Femur (tissue), 1 donor: ENCODE results near the gene GDI2.
"Not testable (repeated sequence)": the region's sequence is repeated elsewhere in the genome, so short reads cannot be mapped to it uniquely, and the experiment has no call there.

Source experiments
- DNase-seq: peaks from one replicate; pipeline ENCODE4 v3.0.0-alpha.2; 2017

The GDI2 gene

DNA sequence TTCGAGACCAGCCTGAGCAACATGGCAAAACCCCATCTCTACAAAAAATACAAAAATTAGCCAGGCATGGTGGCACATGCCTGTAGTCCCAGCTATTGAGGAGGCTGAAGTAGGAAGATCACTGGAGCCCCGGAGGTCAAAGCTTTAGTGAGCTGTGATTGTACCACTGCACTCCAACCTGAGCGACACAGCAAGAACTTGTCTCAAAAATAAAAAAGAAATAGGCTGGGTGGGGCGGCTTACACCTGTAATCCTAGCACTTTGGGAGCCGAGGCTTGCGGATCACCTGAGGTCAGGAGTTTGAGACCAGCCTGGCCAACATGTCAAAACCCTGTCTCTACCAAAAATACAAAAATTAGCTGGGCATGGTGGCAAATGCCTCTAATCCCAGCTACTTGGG, 13.3 kb upstream of the GDI2 start:
- not testable (repeated sequence) for DNase-seq

- DNase-seq, result no peak
Measured at GRCh38 chr10:5818894-5819293, 5.7 kb upstream of the GDI2 start.

DNA sequence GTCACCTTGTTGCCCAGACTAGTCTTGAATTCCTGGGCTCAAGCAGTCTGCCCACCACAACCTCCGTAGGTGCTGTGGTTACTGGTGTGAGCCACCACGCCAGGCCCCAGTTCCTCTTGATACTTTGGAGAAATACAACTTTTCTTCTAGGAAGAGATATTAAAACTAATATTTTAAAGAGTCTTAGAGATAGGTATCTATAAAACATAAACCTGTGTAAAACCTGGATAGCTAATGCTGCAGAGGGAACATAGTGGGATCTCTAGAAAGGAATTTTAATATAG, 4.8 kb upstream of the GDI2 start:
- DNase-seq, result no peak

- no peak for DNase-seq
Measured at GRCh38 chr10:5817322-5818047, 4.3 kb upstream of the GDI2 start.

DNA sequence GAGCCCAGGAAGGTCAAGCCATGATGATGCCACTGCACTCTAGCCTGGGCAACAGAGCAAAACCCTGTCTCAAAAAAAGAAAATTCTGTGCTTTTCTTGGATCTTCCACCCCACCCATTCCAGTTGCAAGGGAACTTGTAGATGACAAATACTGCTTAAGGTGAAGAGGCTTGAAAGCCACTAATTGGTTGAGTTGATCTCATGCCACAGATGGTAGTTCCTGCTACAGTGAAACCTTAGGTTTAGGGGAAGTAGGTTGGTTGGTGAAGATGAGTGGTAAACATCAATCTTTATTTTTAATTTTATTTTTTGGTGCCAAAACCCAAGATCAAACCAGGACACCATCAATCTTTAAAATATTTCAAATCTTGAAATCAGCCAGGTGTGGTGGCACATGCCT, 2.9 kb upstream of the GDI2 start:
- no peak for DNase-seq

DNA sequence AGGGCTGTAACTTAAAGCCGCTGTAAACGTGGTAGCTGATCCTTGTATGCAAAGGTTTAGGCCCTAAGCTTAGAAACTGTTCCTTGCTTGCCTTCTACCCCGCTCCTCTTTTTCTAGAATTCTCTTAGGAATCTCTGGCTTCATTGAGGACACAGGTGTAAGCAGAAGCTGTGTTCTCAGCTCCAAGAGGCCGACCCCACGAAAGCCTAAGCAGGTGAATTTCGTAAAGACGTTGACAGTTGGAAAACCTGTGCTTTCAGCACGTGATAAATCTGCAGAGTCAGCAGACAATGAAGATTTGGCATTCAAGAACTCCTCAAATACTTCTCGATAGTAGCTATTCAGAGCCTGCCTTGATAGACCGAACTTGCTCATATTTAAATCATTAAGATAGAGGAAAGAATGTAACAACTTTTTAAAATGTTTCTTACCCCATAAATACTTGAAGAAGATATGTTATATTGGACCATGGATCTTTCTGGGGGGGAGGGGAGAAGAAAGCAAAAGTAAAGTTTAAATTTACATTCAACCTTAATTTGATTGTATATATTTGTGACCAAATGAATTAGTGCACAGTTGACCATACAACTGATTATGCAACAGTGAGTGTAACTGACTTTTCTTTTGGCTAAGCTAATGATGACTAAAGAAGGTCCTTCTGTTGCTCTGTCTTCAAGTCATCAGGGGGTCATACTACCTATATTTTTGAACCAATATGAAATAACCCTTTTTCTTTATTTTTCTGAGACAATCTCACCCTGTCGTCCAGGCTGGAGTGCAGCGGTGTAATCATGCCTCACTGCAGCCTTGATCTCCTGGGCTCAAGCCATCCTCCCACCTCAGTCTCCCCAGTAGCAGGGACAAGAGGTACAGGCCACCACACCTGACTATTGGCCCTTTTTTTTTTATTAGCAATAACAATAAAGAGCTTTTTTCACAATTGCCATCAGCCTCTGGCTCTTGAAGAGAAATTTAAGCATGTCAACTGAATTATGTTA, 1.2 kb upstream of the GDI2 start:
- DNase-seq, result no peak

DNA sequence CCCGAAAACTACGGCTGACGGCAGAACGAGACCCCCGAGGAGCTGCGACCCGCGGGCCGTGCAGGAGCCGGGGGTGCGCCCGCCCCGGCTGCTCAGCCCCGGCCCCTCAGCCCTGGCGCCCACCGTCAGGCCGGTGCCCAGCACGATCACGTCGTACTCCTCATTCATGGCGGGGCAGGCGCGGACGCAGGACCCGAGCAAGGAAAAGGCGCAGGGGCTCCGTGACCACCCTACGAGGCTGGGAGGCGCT, 218 bp downstream of the GDI2 start:
- no peak for DNase-seq

GRCh38 chr10:5812283-5813090, 747 bp downstream of the GDI2 start:
- peak; percentile 52 for DNase-seq

DNA sequence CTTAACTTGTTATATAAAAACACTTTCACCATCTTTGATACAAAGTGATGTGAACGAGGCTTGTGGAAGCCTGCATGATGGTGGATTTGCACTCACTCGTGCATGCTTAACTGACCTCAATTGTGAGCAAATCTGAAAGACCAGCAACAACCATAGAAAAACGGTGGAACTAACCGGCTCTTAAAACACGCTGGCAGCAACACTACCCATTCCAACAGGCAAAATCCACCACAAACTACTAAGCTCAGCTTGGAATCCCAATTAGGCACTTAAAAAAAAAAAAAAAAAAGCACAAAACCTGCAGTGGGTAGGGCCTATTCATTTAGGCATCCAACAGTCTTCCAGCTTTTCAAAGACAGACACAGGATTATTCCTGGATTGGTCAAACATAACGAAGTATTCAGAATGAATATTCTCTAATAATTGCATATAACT, 1.8 kb downstream of the GDI2 start:
- no peak for DNase-seq

DNA sequence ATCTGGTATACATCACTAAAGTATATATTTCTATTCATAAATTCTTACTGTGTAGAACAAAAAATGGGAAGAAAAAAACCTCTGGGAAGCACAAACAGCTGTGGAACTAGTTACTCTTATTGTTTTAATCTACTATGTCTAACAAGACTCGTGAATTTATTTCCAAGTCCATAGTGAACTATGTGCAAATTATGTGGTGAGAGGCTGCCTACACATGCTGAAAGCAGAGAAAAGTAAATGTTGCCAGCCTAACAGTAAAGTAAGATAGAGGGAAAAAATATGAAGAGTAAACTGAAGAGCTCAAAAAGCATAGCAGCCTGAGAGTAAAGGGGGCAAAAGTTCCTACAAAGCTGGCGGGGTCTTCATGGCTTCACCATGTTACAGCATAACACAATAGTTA, 3.0 kb downstream of the GDI2 start:
- no peak for DNase-seq

DNA sequence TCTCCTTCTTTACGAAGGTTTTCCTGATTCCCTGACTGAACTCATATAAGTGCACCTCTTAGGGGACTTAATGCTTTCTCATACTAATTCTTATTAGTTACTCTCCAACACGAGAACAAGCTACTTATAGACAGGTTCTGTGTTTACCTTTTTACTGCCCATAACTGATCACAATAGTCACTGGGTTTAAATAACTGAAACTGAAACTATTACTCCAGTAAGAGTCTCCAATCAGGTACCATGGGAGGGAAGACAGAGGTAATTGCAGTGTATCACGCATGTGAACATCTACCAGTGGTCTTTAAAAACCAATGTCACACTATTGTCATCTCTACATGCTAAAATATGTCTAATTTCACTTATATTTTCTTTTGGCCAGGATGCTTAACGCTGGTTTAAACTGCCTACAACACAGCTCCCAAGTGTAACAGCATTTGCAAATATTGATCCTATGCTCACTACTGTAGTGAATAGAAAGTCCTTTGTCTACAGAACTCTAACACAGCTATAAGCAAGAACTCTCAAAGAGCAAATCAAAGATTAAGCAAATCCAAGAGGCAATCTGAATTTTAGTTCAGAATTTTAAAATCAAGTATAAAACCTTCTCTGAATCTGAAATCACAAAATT, 3.6 kb downstream of the GDI2 start:
- DNase-seq, result no peak

GRCh38 chr10:5808783-5809392, 4.3 kb downstream of the GDI2 start:
- not testable (repeated sequence) for DNase-seq

DNA sequence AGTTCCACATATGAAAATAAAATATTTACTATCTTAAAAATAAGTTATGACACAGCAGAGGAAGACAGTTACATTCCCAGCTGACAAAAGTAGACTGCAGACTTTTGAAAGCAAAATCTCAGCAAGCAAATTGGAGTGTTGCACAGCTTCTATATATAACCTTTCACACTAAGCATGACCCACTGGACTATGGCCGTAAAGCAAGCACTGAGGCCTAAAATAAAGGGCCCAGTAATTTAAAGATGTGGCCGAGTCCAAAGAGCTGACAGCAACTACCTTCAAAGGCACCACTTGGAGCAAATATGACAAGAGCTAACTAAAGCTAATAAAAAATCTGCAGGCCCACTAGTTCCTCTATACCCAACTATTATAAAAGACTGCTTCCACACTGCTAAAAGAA, 6.5 kb downstream of the GDI2 start:
- no peak for DNase-seq

- DNase-seq, result no peak
Measured at GRCh38 chr10:5805711-5806110, 7.5 kb downstream of the GDI2 start.

GRCh38 chr10:5805260-5805659, 8.0 kb downstream of the GDI2 start:
- no peak for DNase-seq

DNA sequence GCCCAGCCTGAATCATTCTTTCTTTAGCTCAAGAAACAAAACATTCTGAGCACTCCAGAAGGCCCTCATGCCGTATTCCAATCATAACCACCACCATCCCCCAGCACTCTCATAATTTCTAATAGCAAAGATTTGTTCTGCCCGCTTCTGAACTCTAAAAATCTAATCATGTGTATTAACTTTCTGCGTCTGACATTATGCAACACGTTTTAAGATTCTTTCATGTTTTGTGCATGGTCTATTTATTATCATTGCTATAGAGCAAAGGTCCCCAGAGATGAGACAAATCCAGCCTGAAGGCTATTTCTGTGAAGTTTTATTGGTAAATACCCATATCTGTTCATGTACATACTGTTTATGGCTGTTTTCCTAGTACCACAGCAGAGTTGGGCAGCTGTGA, 8.8 kb downstream of the GDI2 start:
- no peak for DNase-seq

DNA sequence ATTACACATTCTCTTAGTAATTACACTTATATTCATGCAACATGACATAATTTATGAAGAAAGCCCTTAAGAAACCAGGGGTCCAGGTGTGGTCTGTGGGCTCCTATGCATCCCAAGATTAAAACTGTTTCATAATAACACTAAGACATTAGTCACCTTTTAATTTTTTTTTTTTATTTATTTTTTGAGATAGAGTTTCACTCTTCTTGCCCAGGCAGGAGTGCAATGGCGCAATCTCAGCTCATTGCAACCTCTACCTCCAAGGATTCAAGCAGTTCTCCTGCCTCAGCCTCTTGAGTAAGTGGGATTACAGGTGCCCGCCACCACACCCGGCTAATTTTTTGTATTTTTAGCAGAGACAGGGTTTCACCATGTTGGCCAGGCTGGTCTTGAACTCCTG, 12.5 kb downstream of the GDI2 start:
- no peak for DNase-seq

DNA sequence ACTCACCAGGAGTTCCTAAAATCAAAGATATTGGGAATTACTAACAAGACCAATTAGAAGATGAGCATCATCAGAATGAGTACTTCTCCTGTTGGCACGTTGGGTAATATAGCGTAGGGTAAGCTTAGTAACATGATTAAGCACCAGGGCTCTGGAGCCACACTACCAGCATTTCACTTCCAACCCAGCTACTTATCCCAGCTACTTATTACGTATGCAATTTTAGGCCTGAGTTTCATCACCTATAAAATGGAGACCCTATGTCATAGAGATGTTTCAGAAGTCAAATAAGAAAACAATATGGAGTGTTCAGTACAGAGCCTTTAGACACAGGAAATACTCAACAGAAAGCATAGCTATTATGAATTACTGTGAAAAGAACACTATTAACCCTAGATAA, 19.0 kb downstream of the GDI2 start:
- no peak for DNase-seq

GRCh38 chr10:5789626-5790025, 23.6 kb downstream of the GDI2 start:
- DNase-seq, result no peak

DNA sequence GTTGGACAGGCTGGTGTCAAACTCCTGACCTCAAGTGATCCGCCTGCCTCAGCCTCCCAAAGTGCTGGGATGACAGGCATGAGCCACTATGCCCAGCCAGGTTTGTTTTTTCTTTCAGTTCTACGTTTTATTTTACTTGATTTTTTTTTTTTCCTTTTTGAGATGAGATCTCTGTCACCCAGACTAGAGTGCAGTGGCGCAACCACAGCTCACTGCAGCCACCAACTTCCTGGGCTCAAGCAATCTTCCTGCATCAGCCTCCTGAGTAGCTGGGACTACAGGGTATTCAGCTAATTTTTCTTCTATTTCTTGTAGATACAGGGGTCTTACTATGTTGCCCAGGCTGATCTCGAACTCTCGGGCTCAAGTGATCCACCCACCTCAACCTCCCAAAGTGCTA, 24.3 kb downstream of the GDI2 start:
- DNase-seq, result no peak

- DNase-seq, result no peak
Measured at GRCh38 chr10:5783300-5783699, 29.9 kb downstream of the GDI2 start.

GRCh38 chr10:5782174-5782573, 31.1 kb downstream of the GDI2 start:
- no peak for DNase-seq

- no peak for DNase-seq
Measured at GRCh38 chr10:5779730-5780129, 33.5 kb downstream of the GDI2 start.
